ENCODE measurements around the gene MEPE.

GRCh38 chr4:87895964-87896621, 63.3 kb downstream of the MEPE start:
- no peak for TF ChIP-seq EZH2phosphoT487 (IDR thresholded peaks at IDR 0.05)
- TF ChIP-seq, protein P1, sequence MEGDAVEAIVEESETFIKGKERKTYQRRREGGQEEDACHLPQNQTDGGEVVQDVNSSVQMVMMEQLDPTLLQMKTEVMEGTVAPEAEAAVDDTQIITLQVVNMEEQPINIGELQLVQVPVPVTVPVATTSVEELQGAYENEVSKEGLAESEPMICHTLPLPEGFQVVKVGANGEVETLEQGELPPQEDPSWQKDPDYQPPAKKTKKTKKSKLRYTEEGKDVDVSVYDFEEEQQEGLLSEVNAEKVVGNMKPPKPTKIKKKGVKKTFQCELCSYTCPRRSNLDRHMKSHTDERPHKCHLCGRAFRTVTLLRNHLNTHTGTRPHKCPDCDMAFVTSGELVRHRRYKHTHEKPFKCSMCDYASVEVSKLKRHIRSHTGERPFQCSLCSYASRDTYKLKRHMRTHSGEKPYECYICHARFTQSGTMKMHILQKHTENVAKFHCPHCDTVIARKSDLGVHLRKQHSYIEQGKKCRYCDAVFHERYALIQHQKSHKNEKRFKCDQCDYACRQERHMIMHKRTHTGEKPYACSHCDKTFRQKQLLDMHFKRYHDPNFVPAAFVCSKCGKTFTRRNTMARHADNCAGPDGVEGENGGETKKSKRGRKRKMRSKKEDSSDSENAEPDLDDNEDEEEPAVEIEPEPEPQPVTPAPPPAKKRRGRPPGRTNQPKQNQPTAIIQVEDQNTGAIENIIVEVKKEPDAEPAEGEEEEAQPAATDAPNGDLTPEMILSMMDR (IDR thresholded peaks at IDR 0.05) = no peak
